ENCODE data around the gene MLYCD.
A peak's percentile ranks its signal among the peaks of the same experiment; 100 is the strongest.
"Not testable (repeated sequence)": the region's sequence is repeated elsewhere in the genome, so short reads cannot be mapped to it uniquely, and the experiment has no call there.

MLYCD gene

DNA sequence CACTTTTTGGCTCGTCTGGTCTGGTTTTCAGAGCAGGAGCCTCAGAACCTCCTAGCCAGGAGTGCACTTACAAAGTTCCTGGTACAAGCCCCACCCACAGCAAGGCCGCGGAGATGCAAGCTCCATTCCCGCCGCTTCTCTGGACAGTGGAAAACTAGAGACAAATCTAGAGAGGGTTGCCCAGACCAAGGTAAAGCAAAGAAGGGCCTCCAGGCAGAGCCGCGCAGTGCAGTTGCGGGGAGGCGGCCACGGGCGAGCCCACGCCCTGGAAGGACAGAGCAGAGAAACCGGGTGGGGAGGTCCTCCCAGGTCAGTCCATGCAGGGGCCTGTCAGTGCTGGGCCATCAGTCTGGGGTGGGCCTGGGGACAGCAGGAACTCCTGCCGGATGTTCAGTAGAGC, 43.2 kb downstream of the MLYCD start:
- DNase-seq = no peak

DNA sequence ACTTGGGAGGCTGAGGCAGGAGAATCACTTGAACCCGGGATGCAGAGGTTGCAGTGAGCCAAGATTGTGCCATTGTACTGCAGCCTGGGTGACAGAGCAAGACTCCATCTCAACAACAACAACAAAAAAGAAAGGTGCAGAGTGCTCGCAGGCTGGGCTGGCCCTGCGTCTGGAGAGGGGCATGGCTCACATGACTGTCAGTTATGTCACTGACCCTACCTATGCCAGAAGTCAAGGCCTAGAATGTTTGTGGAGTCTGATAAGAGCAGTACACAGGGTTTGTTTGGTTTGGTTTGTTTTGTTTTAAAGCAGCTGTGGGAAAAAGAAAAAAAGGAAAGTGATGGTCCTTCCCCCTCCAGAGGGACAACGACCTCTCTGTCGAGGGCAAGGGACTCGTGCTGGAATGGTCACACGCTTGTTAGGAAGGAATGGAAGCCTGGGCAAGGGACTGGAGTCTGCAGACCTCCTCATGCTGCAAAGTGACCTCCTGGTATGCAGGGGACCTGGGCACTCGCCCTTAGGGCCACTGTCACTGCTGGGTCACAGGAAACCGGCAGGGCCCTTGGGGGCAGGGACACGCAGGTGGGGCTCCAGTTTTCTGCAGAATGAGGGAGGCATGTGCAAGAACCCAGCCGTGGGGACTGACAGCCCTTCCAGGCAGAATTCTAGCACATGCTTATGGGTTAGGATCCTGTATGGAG, 44.0 kb downstream of the MLYCD start:
- DNase-seq = no peak

DNA sequence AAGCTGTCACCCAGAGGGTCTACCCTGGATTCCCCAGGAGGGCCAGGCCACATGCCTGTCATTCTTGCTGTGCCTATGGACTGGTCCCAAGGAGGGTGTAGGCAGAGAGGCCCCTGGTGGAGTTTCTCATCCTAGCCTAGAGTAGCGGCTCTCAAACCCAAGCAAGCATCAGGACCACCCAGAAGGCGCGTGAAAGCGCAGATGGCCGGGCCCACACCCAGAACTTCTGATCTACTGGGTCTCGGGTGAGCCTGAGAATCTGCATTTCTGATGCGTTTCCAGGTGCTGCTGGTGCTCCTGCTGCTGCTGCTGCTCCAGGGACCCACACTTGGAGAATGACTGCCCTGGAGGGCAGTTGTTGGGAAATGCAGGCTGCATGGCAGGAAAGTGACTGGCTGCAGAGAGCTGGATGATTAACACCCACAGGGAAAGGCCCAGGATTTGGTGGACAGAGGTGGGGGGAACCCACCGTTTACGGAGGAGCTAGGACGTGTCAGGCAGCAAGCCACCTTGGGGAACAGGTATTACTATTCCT, 44.7 kb downstream of the MLYCD start:
- DNase-seq = no peak

DNA sequence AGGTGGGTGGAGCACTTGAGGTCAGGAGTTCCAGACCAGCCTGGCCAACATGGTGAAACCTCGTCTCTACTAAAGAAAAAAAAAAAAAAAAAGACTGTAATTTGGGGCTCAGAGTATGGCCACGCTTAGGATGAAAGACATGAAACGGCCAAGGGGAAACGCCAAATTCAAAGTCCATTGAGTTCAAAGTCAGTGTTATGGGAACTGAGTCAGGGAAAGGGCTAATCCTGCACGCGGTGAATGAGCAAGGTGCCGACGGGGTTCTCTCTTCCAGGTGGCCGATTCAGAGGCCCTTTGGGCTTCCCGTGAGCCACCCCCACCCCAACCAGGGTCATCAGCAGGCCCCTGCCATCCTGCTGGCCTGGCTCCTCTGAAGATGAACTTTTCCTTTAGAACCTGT, 46.7 kb downstream of the MLYCD start:
- no peak for DNase-seq

DNA sequence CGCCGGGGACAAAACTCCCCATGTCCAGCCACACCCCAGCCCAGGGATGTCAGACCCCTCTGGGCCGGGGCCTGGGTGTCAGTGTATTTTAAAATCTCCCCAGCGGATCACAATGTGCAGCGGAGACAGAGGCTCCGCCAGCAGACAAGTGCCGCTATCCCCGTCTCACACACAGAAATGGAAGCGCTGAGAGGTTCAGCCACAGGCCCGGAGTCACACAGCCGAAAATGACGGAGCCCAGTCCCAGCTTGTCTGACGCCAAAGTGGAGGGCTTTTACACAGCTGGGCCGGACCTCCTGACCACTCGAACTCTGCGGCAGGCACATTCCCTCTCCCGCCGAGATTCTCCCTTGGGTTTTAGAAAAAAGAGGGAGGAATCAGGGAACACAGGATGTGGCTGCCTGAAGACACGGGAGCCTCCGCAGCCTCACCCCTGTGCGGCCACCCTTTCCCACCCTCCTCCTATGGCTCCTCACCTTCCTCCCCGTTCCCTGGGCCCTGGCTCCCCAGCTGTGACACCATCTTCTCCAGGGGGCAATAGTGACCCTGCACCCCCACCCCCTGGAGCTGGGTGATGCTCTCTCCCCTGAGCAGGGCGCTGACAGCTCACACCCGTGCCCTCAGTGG, 47.4 kb downstream of the MLYCD start:
- DNase-seq = no peak

DNA sequence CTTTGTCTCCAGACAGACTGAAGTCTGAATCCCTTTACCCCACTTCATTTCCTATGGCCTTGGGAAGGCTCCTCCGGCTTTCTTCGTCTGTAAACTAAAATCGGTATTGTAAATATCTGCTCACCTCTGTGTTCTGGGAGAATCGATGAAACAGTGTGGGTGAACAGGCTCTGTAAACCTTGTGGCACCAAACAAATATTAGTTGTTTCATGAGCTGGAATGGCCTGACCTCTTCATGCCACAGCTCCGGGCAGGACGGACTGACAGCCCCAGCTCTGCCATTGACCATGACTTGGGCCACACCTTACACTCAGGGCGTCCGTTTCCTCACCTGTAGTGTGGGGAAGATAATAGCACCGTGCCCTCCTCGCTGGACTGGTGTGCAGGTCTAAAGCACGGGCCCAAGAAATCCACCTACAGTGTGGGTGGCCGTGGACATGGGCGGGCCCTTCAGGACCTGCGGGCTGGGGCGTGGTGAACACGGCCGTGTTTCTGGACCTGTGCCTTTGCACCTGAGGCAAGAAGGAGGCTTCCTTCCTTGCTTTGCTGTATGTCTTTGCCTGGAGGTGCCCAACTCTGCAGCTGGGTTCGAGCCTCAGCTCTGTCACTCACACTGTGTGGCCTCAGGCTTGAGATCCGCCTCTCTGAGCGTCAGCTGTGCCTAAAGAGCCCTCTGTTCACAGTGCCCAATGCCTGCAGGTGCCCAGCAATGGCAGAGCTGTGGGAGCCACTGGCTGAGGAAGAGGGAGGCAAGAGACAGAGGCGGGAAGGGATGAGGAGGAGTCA, 48.1 kb downstream of the MLYCD start:
- DNase-seq = no peak

DNA sequence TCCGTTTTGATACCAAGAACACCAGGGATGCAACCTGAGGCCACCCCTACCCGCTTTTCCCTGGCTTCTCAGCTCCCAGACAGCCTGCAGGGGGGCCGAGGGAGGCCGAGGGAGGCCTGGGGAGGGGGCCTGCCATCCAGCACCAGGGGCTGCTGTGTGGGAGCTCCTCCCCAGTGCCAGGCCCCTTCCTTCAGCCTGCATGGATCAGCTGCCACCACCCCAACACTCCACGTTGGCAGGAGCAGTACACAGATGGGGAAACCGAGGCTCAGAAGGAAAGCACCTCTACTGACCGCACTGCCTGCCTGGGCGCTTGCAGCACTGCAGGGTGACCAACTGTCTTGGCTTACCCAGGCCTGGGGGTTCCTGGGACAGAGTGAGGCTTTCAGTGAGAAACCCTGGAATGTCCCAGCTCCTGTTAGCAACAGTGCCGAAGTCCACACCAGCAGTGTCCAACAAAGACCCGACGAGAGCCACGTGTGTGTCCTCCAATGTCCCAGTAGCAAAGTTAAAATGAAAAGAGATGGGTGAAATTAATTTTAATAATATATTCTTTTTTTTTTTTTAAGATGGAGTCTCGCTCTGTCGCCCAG, 48.8 kb downstream of the MLYCD start:
- no peak for DNase-seq

DNA sequence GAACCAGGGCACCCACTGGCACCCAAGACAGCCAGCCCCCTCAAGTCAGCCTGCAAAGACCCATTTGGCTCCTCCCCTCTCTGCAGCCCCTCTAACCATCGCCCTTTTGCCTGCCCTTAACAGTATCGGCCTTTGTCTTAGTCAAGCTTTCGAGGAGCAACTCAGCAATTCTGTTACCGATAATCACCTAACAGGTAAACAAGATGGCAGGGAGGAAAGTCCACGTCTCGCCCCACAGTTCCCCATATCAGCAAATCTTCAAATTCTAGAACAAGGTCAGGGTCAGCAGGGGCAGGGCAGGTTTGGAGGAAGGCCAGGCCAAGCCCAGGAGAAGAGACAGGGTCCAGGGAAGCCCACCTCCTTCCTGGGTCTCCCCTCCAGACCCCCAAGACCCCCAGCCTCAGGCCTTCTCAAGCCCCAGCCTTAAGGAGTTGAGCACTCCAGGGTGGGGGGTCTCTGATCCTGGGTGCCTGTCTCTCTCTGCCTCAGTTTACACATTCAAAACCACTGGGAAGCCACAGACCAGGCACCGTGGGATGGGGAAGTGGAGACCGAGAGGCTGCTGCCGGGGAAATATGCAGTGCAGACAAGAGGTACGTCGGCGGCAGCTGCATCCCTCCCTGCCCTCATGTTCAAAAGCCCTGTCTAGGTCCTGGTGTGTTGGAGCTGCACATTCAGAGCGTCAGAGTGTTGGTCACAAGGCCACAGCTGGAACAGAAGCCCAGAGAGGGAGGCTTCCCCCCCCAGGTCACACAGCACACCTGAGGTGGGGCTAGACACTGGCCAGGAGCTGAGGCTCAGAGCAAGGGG, 50.2 kb downstream of the MLYCD start:
- DNase-seq = no peak

DNA sequence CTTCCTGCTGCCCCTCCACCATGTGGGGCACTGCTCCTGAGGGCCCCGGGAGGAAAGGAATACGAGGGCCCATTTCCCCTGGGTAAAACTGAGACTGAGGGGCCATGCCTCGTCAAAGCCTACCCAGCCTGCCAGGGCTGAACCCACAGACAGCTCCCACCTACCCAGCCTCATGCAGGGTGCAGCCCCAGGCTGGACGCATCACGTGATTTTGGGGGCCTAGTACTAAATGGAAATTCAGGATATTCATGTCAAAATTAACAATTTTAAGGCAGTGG, 50.7 kb downstream of the MLYCD start:
- no peak for DNase-seq

DNA sequence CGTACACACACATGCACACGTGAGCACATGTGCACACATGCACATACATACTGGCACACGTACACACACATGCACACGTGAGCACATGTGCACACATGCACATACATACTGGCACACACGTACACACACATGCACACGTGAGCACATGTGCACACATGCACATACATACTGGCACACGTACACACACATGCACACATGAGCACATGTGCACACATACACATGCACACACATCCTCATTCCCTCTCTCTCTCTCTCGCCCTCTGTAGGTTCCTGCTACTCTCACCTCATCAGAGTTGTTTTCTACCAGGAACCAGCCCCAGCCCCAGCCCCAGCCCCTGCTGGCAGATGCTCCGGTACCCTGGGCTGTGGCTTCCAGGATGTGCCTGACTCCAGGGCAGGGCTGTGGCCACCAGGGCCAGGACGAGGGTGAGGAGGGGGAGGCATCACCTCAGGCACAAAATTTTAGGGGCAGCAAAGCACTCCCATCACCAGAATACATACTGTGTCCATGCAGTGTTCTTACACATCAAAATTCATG, 52.0 kb downstream of the MLYCD start:
- not testable (repeated sequence) for DNase-seq

DNA sequence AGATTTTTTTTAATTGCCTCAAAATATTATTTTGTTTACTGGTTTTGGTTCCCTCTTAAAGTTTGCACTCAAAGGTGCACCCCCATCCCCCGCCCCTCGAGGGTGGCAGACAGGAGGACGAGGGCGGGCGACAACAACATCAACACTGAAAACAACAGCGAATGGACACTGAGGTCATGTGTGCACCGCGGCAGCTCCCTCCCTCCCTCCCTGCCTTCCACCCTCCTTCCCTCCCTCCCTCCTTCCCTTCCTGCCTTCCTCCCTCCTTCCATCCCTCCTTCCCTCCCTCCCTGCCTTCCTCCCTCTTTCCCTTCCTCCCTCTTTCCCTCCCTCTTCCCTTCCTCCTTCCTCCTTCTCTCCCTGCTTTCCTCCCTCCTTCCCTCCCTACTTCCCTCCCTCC, 52.6 kb downstream of the MLYCD start:
- DNase-seq = no peak

DNA sequence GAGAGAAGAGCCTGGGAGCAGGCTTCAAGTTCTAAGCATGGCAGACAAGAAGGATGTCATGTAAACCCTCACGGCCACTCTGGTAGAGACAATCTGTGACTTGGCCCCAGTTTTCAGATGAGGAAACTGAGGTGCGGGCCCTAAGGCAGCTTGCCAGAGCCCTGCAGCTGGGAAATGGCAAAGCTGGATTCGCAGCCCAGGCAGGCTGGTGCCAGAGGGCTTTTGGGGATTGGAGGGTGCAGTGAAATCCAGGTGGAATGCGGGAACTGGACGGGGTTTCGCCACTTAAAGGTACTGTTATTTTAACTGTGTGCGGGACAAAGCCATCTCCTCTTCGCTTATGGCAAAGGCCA, 53.6 kb downstream of the MLYCD start:
- no peak for DNase-seq

DNA sequence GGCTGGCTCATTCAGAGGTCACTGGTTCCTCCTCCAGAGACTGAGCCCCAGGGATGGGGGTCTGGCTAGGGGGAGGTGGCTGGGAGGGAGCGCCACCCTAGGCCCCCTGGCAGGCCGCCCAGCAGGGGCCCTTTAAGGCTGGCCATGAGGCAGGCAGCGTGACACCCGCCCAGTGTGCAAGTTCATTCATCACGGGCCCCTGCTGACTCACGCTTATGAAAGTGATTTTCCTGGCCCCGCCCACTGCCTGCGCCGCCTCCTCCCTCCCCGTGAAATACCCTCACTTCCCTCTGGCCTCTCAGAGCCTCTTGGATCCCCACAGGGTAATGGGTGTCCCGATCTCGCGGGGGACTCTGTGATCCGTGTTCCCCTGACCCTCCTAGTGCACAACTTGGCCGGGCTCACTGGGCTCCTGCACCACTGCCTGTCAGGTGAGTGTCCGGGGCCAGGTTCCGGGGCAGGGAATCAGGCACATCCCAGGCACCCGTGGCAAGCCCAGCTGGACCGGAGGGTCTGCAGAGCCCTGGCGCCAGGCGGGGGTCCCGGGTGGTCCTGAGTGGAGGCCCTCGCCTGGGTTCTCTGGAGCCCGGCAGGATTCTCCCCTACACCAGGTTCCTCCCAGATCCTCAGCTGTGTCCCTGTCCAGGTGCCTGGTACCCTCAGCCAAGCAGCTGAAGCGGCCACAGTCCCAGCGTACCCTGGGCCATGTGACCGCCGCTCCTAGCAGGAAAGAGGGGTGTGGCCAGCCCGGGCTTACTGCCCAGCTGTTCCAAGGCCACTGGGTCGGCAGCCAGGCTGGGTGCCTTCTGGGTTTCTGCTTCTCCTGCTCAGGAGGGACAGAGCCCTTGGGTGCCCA, 54.3 kb downstream of the MLYCD start, which contains the start of gene OSGIN1:
TSS of gene OSGIN1 (plus strand) at position 301 of the 856 bp plus-strand sequence. CDS start 4,432 bp downstream, outside the sequence.
- DNase-seq = peak; percentile 69

DNA sequence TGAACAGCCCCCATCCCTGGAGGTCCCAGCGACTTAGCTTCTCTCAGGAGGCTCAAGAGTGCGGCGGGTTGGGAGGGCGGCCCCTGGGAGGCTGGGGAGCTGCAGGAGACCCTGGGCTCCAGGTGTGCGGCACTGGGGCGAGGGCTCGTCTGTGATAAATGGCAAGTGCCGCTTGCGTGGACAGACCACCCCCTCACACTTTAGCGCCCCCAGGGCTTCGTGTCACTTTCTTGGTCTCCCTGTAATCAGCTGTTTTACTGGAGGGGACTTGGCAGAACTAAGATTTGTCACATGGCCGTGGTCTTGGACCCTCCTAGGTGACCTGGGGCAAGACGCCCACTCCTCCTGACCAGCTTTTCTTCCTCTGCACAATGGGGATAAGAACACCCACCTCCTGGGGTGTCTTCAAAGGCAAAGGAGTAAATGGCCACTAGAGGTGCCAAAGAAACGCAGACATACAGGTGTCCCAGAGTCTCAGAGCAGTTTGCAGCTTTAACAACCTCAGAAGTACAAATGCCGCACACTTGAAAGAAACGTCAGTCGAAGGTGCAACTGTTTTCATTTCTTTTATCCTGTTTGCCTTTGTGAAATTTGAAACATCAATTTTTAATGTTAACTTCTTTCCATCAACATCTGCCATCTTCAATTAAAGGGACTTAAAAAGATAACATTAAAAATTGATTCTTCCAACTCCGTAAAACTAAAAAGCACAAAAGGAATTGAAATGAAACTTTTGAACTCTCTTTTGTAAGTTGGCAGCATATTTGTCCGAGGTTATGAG, 55.1 kb downstream of the MLYCD start:
- DNase-seq = no peak

DNA sequence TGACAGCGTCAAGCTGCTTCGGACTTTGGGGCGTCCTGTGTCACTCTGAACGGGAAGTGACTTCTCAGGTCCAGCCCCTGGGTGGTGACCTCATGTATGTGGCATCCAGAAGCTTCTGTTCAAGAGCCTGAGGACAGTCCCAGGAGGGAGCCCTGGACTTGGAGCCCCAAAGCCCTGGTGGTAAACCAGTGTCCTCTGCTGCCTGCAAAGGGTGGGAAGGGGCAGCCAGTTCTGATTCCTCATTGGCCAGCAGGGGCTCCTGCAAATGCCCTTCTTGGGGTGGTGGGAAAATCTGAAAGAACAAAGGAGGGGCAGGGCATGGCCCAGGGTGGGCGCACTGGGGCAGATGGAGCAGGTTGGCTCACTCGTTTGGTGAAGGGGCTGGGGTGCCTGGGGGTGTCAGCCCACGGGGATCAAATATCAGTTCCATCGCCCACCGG, 55.7 kb downstream of the MLYCD start:
- DNase-seq = no peak

DNA sequence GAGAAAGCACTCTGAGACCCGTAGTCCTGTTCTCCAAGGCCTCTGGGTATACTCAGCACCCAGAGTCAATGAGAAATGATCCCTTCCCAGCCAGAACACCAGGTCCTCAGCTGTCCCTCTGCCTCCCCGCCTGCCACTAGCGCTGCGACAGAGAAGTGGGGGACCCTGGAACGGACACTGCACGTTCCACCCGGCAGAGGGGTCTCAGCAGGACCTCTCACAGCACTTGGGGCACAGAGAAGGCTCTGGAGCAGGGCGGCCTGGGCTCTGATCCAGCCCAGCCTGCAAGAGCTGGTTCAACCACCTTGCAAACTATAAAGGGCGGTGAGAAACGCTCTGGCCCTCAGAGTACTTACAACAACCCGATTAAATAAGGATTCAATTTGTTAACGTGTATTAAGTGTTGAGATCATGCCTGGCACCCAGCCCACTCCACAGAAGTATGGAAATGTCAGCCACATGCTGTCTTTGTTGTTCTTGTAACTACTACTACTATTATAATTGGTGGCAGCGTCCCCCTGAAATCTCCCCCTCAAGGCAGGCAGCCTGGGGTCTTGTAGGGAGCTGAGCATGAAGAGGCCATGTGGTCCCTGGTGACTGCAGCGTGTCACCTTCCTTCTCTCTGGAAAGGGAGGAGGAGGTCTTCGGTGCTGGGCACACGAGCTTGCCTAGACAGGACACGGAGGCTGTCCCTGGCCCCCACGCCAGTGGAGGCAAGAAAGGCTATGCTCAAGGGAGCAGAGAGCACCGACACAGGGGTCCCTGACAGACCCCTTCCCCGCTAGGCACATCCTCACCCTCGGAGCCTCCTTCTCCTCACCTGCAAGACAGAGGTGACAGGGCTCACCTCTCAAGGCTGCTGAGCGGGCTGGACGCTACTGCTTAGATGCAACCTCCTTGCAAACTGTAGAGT, 56.6 kb downstream of the MLYCD start:
- no peak for DNase-seq

DNA sequence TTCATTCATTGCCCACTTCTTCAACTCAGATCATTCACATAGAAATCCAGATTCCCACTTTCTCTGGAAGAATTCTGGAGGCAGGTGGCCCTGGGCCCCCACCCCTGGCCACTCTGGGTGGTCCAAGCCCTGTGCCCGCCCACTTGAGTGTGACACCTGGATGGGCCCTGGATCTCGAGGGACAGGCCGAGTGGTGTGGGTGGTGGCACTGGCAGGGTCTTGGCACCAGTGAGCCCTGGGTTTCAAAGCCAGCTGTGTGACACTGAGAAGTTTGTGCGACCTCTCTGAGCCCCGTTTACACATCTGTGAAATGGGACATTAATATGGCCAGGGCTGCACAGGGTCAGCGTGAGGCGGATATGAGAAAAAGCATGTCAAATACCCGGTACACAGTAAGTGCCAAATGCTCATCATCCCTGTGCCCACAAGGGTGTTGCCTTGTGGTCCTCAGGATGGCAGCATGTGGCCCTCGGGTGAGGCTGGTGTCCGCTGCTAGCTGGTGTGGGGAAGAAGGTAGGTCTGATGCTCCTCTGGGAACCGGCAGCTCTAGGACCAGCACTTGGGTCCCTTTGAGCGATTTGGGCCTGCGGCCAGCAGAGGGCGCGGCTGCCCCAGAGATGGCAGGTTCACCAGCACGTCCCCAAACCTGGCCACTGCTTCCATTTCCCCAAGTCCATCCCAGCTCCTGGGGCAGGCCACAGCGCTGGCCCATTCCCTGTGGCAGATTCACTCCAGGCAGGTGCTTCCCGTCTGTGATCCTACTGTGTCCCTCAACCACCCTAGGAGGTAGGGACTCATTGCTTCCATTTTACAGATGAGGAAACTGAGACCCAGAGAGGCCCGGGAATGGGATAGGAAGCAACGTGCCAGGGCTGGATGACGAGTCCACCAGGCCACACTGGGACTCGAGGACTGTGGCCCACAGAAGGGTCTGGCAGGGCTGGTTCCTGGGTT, 57.7 kb downstream of the MLYCD start:
- DNase-seq = peak; percentile 67

DNA sequence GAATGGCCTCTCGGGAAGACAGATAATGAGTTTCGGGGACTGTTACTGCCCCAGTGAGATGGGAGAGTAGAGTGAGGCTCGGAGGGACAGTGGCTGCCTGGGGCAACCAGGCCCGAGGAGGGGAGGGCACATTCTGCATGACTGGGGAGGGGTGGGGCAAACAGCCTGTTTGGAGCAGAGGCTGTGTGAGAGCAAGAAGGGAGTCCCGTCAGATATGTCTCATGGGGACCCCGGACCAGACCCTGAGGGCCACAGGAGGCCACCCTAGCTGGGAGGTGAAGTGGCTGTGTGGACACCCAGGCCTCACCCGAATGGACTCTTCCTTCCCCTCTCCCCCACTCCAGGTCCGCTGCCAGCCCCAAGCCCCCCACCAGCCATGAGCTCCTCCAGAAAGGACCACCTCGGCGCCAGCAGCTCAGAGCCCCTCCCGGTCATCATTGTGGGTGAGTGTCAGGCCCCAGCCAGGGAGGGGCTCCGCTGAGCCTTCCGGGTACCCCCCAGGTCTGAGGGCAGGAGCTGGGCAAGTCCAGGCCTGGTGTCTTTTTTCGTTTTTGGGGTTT, 58.5 kb downstream of the MLYCD start:
- no peak for DNase-seq

Measured in NCI-H1092 (cell line).